ENCODE results near the gene CMTM7. TPM values are rescaled to one million over a fixed set of nuclear protein-coding genes. Genes with fewer than 3 reads are reported as not detected.

CMTM7 gene
- total and polyA plus RNA-seq, 11 donors = 2.3 to 16.8 (median 3.6) TPM

DNA sequence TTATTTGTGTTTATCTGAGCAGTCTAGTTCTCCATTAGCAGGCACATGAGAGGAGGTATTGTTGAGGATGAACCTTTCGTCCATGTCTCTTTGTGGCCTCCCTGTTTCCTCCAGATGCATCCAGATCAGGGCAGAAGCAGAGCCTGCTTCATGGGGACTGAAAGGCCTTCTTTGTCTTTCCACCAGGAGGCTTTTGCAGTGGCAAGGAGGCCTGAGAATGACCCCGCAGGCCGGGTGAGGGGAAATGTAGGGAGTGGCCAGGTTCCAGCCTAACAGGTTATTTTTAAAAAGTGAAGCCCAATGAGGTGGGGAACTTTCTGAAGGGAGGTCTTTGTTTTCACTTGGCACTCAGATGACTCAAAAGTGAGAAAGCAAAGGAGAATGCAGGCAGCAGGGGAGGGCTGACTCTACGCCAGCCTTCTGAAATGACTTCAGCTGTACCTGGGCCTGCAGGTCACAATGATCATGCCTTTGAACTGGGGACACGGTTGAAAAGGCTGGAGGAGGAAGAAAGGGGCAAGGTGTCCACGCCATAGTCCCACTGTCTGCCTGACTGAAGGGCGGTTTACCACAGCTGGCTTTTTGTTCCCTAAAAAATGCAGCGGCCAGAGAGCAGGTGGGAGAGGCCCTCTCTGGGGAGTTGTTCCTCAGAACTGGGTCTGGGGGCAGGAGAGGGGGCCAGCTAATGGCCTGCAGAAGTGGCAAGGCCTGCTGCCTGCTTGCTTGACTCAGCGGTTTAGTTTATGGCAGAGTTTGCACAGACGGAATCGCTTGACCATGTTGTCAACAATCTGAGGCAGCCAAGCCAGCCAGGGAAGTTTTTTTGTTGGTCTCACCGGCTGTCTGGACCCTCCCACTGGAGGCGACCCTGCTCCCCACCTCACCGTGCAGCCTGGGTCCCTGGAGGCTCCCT is 28.7 kb downstream of the CMTM7 start:
- DNase-seq (no peak), ATAC-seq (peak in 1 of 4 donors; percentile 3)
- H3K36me3 ChIP-seq = no peaks in the 10 kb centered on the region
- no peaks in the 10 kb centered on the region for H3K27me3 ChIP-seq
- TF ChIP-seq, protein P1, sequence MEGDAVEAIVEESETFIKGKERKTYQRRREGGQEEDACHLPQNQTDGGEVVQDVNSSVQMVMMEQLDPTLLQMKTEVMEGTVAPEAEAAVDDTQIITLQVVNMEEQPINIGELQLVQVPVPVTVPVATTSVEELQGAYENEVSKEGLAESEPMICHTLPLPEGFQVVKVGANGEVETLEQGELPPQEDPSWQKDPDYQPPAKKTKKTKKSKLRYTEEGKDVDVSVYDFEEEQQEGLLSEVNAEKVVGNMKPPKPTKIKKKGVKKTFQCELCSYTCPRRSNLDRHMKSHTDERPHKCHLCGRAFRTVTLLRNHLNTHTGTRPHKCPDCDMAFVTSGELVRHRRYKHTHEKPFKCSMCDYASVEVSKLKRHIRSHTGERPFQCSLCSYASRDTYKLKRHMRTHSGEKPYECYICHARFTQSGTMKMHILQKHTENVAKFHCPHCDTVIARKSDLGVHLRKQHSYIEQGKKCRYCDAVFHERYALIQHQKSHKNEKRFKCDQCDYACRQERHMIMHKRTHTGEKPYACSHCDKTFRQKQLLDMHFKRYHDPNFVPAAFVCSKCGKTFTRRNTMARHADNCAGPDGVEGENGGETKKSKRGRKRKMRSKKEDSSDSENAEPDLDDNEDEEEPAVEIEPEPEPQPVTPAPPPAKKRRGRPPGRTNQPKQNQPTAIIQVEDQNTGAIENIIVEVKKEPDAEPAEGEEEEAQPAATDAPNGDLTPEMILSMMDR (IDR thresholded peaks at IDR 0.05) = peak in 1 of 12 donors; percentile 19
- no peak for TF ChIP-seq POLR2A (IDR thresholded peaks at IDR 0.05)
- H3K4me1 ChIP-seq = peaks cover 0 to 82% (median 31%) of the 10 kb centered on the region in 12 donors
- WGBS, 4 donors = 45 to 68% (median 53%) methylated on average over 14 of the region's 14 CpGs
- peaks cover 0 to 5% (median 0%) of the 10 kb centered on the region in 12 donors for H3K9me3 ChIP-seq
- H3K4me3 ChIP-seq = no peak overlapping the region
- intact Hi-C loops (cut with DNase I) = no loop called here
- H3K27ac ChIP-seq = peak overlapping the region in 7 of 12 donors; percentile 6 to 88 (median 53)

- intact Hi-C loops (cut with DNase I) = no loop called here
- TF ChIP-seq, protein P1 (IDR thresholded peaks at IDR 0.05) = no peak
- no peak for TF ChIP-seq POLR2A (IDR thresholded peaks at IDR 0.05)
- ATAC-seq = no peak
- no peaks in the 10 kb centered on the region for H3K36me3 ChIP-seq
- H3K4me3 ChIP-seq = no peak overlapping the region
- peaks cover 0 to 5% (median 0%) of the 10 kb centered on the region in 12 donors for H3K9me3 ChIP-seq
- no peak for DNase-seq
- no peaks in the 10 kb centered on the region for H3K27me3 ChIP-seq
- H3K4me1 ChIP-seq = peaks cover 0 to 81% (median 31%) of the 10 kb centered on the region in 12 donors
- peak overlapping the region in 10 of 12 donors; percentile 1 to 88 (median 53) for H3K27ac ChIP-seq
- WGBS, 4 donors = 90 to 95% (median 91%) methylated on average over 3 of the region's 3 CpGs
These were observed 29.5 kb downstream of the CMTM7 start for GRCh38 chr3:32421185-32421584.

DNA sequence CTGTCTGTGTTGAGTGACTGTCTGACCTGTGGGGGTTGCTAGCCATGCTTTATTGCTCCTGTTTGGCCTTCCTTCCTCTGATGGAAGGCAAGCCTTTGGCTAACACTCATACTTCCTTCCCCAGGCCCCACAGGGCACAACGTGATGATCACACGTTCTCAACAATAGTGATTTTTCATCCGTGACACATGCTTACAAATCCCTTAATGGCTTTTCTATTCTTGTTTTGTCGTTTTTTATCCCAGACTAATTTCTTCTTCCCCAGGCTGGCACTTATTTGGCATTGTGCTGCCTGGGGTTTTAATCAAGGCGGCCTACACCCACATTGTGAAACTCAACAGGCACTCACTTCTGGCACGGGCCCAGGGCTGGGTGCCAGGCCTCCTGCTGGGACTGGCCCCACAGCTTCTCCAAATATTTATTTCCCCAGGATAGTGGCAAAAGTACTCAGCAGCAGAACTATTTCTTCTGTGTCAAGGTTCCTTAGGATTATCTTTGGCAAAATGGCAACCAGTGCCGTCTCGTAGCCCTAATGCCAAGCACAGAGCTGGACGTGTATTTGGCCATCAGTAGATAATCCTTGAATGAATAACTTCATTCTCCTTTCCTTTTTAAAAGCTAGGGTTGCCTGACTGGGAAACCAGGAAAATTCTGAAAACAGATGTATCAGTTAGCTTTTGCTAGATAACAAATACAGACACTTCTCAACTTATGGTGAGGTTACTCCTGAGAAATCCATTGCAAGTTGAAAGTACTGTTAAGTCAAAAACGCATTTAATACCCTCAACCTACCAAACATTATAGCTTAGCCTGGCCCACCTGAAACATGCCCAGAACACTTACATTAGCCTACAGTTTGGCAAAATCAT is 30.6 kb downstream of the CMTM7 start:
- peaks cover 0 to 82% (median 31%) of the 10 kb centered on the region in 12 donors for H3K4me1 ChIP-seq
- WGBS, 4 donors = 19 to 30% (median 24%) methylated on average over 10 of the region's 10 CpGs

More for the DNA sequence above, 30.6 kb downstream of the CMTM7 start:
- no peak for TF ChIP-seq POLR2A (IDR thresholded peaks at IDR 0.05)
- TF ChIP-seq, protein P1 (IDR thresholded peaks at IDR 0.05) = no peak
- DNase-seq (peak; percentile 83 to 92 (median 87)), ATAC-seq (peak; percentile 82 to 93 (median 92))
- Histone ChIP-seq H3K27ac (peak overlapping the region in 11 of 12 donors; percentile 1 to 88 (median 49)), H3K27me3 (no peaks in the 10 kb centered on the region), H3K9me3 (peaks cover 0 to 5% (median 0%) of the 10 kb centered on the region in 12 donors), H3K36me3 (no peaks in the 10 kb centered on the region), H3K4me3 (no peak overlapping the region)
- intact Hi-C loops (cut with DNase I) = no loop called here
